ENCODE data around the gene OR6N1.

Gene OR6N1

GRCh38 chr1:158724442-158724841 is 47.6 kb downstream of the OR6N1 start:
- no peak for TF ChIP-seq CTCF (conservative IDR thresholded peaks at IDR 0.05; ENCODE audit: low read depth, low read length)
- DNase-seq (ENCODE audit: low read depth) = no peak
- H3K4me3 ChIP-seq (ENCODE audit: low read length) = no peak overlapping the region

- no peak for TF ChIP-seq CTCF (conservative IDR thresholded peaks at IDR 0.05; ENCODE audit: low read depth, low read length)
- no peak for DNase-seq (ENCODE audit: low read depth)
- H3K4me3 ChIP-seq (ENCODE audit: low read length) = no peak within 1 kb of the TSS
Measured at GRCh38 chr1:158720620-158721019, 51.4 kb downstream of the OR6N1 start, which contains the start of gene OR6K3. TSS of gene OR6K3 (minus strand) at chr1:158720720. CDS start at chr1:158718115, 2,605 bp downstream.

GRCh38 chr1:158719664-158720063 is 52.3 kb downstream of the OR6N1 start:
- no peak for TF ChIP-seq CTCF (conservative IDR thresholded peaks at IDR 0.05; ENCODE audit: low read depth, low read length)

GRCh38 chr1:158717344-158717743 is 54.7 kb downstream of the OR6N1 start:
- no peak for DNase-seq (ENCODE audit: low read depth)
- TF ChIP-seq CTCF (conservative IDR thresholded peaks at IDR 0.05; ENCODE audit: low read depth, low read length) = no peak
- no peak overlapping the region for H3K4me3 ChIP-seq (ENCODE audit: low read length)

More at GRCh38 chr1:158719664-158720063, 52.3 kb downstream of the OR6N1 start:
- no peak for DNase-seq (ENCODE audit: low read depth)
- no peak overlapping the region for H3K4me3 ChIP-seq (ENCODE audit: low read length)

- H3K4me3 ChIP-seq (ENCODE audit: low read length) = no peak overlapping the region
- no peak for TF ChIP-seq CTCF (conservative IDR thresholded peaks at IDR 0.05; ENCODE audit: low read depth, low read length)
- DNase-seq (ENCODE audit: low read depth) = no peak
Measured at GRCh38 chr1:158716335-158716734, 55.7 kb downstream of the OR6N1 start.

GRCh38 chr1:158714754-158715153 is 57.2 kb downstream of the OR6N1 start:
- DNase-seq (ENCODE audit: low read depth) = no peak
- no peak for TF ChIP-seq CTCF (conservative IDR thresholded peaks at IDR 0.05; ENCODE audit: low read depth, low read length)
- H3K4me3 ChIP-seq (ENCODE audit: low read length) = no peak overlapping the region
